ENCODE results near the gene SMIM11. TPM values are rescaled to one million over a fixed set of nuclear protein-coding genes. Genes with fewer than 3 reads are reported as not detected.

Gene SMIM11
- total RNA-seq, 4 donors from 2014 or later, result 6.1 to 16.2 (median 8.0) TPM

- no peak for TF ChIP-seq CTCF (IDR thresholded peaks at IDR 0.05)
- no peak for TF ChIP-seq EP300 (IDR thresholded peaks at IDR 0.05)
- no peak for TF ChIP-seq POLR2AphosphoS5 (IDR thresholded peaks at IDR 0.05)
- no peak for TF ChIP-seq POLR2A (IDR thresholded peaks at IDR 0.05)
- Histone ChIP-seq H3K4me1 (peaks cover 0 to 8% (median 0%) of the 10 kb centered on the region in 3 donors), H3K27me3 (no peaks in the 10 kb centered on the region), H3K9me3 (no peaks in the 10 kb centered on the region), H3K27ac (no peak overlapping the region), H3K36me3 (no peaks in the 10 kb centered on the region), H3K4me3 (no peak overlapping the region)
- no peak for ATAC-seq
- WGBS, 2 donors (ENCODE audit: low coverage in 1 of 2), result 78 to 84% methylated on average over 4 of the region's 4 CpGs
Measured at GRCh38 chr21:34354836-34355235, 20.5 kb upstream of the SMIM11 start.

- no peaks in the 10 kb centered on the region for H3K36me3 ChIP-seq
- no peak for TF ChIP-seq POLR2AphosphoS5 (IDR thresholded peaks at IDR 0.05)
- no peak for TF ChIP-seq POLR2A (IDR thresholded peaks at IDR 0.05)
- no peak for TF ChIP-seq CTCF (IDR thresholded peaks at IDR 0.05)
- no peak for TF ChIP-seq EP300 (IDR thresholded peaks at IDR 0.05)
- H3K9me3 ChIP-seq, result no peaks in the 10 kb centered on the region
- H3K4me1 ChIP-seq, result peaks cover 0 to 8% (median 0%) of the 10 kb centered on the region in 3 donors
- H3K27ac ChIP-seq, result no peak overlapping the region
- H3K27me3 ChIP-seq, result no peaks in the 10 kb centered on the region
- ATAC-seq, result no peak
- H3K4me3 ChIP-seq, result no peak overlapping the region
- WGBS, 2 donors (ENCODE audit: low coverage in 1 of 2), result 75% methylated on average over 5 of the region's 5 CpGs; no CpG with 5 or more reads in 1 of the 2 donors
Measured at GRCh38 chr21:34355570-34355969, 19.7 kb upstream of the SMIM11 start.

- H3K27me3 ChIP-seq, result no peaks in the 10 kb centered on the region
- no peak for ATAC-seq
- no peak overlapping the region for H3K4me3 ChIP-seq
- no peaks in the 10 kb centered on the region for H3K9me3 ChIP-seq
- no CpG with 5 or more reads among the region's 2 CpGs for WGBS, 2 donors (ENCODE audit: low coverage in 1 of 2)
- H3K4me1 ChIP-seq, result peaks cover 0 to 8% (median 0%) of the 10 kb centered on the region in 3 donors
- H3K27ac ChIP-seq, result no peak overlapping the region
- H3K36me3 ChIP-seq, result no peaks in the 10 kb centered on the region
- TF ChIP-seq POLR2AphosphoS5 (IDR thresholded peaks at IDR 0.05) (no peak), CTCF (IDR thresholded peaks at IDR 0.05) (no peak), POLR2A (IDR thresholded peaks at IDR 0.05) (no peak), EP300 (IDR thresholded peaks at IDR 0.05) (no peak)
Measured at GRCh38 chr21:34357889-34358288, 17.4 kb upstream of the SMIM11 start.

GRCh38 chr21:34358866-34359265, 16.4 kb upstream of the SMIM11 start:
- H3K4me1 ChIP-seq, result peaks cover 0 to 8% (median 0%) of the 10 kb centered on the region in 3 donors
- no peak for TF ChIP-seq EP300 (IDR thresholded peaks at IDR 0.05)
- no peak for TF ChIP-seq POLR2AphosphoS5 (IDR thresholded peaks at IDR 0.05)
- TF ChIP-seq CTCF (IDR thresholded peaks at IDR 0.05), result no peak
- no peak for TF ChIP-seq POLR2A (IDR thresholded peaks at IDR 0.05)
- no peaks in the 10 kb centered on the region for H3K36me3 ChIP-seq
- H3K9me3 ChIP-seq, result no peaks in the 10 kb centered on the region
- no peak overlapping the region for H3K4me3 ChIP-seq
- WGBS, 2 donors (ENCODE audit: low coverage in 1 of 2), result 67 to 95% methylated on average over 1 of the region's 1 CpG
- no peak for ATAC-seq
- H3K27me3 ChIP-seq, result no peaks in the 10 kb centered on the region
- no peak overlapping the region for H3K27ac ChIP-seq

- Histone ChIP-seq H3K4me1 (peaks cover 0 to 8% (median 0%) of the 10 kb centered on the region in 3 donors), H3K27me3 (no peaks in the 10 kb centered on the region), H3K4me3 (no peak overlapping the region), H3K36me3 (no peaks in the 10 kb centered on the region), H3K9me3 (no peaks in the 10 kb centered on the region), H3K27ac (no peak overlapping the region)
- TF ChIP-seq POLR2A (IDR thresholded peaks at IDR 0.05), result no peak
- no peak for TF ChIP-seq EP300 (IDR thresholded peaks at IDR 0.05)
- no peak for TF ChIP-seq CTCF (IDR thresholded peaks at IDR 0.05)
- TF ChIP-seq POLR2AphosphoS5 (IDR thresholded peaks at IDR 0.05), result no peak
- ATAC-seq, result no peak
- 83 to 85% methylated on average over 12 of the region's 12 CpGs for WGBS, 2 donors (ENCODE audit: low coverage in 1 of 2)
Measured at GRCh38 chr21:34360488-34361241, 14.6 kb upstream of the SMIM11 start.

Data from gastroesophageal sphincter (tissue), 4 donors.